GM19438 (cell line): ENCODE measurements around the gene ZFP36L2.
A peak's percentile ranks its signal among the peaks of the same experiment; 100 is the strongest.
"Not testable (repeated sequence)": the region's sequence is repeated elsewhere in the genome, so short reads cannot be mapped to it uniquely, and the experiment has no call there.

Experiments used
- ATAC-seq: cut with Tn5 transposase; IDR thresholded peaks from one replicate; pipeline ENCODE4 v1.9.1; 2021; ENCODE audit warnings: low read depth; ENCODE audit not compliant: unreplicated experiment

Gene ZFP36L2

DNA sequence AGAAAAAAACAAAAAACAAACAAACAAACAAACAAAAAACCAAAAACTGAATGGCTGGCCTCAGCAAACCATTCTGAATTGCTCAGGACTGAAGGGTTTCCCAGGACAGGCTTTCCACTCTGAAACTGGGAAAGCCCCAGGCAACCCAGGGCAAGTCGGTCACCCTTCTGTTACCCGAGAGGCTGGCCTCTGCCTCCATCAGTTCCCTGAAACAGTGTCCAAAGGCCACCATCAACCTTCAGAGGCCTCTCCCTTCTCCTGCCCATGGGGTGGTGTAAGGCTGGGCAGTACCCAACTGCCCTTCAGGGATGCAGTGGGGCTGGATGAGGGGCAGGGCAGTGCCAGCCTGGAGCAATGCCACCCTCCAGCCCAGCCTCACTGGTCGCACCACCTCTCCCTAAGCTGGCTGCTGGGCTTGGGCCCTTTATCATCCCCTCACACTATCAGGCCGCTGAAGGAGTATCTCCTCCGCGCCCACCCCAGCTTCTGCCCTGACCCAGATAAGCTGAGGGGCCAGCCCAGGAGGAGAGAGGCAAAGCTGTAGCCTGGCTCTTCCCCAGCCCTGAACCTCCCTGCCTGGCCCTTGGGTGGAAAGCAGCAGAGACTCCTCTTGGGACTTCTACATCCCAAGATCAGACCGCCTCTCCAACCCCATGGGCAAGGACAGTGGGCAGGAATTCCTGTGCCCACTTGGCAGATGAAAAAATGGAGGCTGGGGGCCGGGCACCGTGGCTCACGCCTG is 35.9 kb downstream of the ZFP36L2 start:
- ATAC-seq = no peak

GRCh38 chr2:43189861-43190260 is 36.5 kb downstream of the ZFP36L2 start:
- not testable (repeated sequence) for ATAC-seq

- ATAC-seq = no peak
Measured at GRCh38 chr2:43188561-43189386, 37.6 kb downstream of the ZFP36L2 start.

- ATAC-seq = no peak
Measured at GRCh38 chr2:43186679-43187374, 39.6 kb downstream of the ZFP36L2 start.

- ATAC-seq = no peak
Measured at GRCh38 chr2:43186321-43186678, 40.1 kb downstream of the ZFP36L2 start.

GRCh38 chr2:43185146-43185545 is 41.3 kb downstream of the ZFP36L2 start:
- ATAC-seq = no peak

DNA sequence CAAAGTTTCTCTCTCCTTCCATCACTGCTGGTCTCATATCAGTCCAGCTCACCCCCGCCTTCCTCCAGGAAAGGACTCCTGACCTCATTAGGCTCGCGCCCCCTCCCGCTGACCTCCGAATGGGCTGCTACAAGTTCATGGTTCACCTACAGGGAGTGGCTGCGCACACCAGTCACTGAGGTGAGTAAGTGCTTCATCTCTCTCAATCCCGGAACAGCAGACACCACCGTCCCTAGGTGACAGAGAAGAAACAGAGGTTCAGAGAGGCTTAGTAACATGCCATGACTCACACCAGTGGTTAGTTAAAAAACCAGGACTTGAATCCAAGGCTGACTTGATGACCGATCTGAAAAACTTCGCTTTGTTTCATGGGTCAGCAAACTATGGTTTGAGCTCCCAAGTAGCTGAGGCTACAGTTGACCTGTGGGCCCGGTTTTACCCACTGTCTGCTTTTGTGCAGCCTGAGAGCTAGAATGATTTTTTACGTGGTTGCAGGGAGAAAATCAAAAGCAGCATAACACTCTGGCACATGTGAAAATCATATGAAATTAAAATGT is 42.0 kb downstream of the ZFP36L2 start:
- no peak for ATAC-seq

DNA sequence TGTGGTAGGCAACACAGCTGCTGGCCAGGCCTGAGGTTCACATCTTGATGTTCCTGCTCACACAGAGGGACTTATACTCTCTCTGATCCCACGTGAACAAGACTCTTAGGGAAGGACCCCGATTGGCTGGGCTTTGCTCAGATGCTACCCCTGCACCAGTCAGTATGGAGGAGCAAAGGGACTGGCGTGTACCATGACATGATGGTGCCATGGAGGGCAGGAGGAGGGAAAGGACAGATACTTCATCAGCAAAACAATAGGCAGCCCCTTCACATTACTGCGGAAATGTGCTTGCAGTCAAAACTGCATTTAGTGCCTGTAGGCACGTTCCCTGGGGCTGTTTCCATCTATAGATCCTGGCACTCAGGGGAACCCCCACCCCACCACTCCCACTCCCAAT is 42.7 kb downstream of the ZFP36L2 start:
- ATAC-seq = no peak

DNA sequence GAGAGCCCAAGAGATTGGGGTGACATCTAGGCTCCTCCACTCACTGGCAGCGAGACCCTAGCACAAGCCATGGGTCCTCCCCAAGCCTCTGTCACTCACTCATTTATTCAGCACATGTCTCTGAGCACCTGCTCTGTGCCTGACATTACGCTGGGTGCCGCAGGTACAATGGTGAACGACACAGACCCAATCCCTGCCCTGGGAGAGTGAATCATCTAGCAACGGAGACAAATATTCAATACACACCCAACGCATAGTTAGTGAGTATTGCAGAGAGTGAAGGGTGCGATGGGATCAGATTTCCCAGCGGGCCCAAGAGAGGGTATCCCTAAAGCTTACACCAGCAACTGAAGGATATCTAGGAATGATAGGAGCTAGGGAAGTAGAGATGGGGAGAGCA is 45.5 kb downstream of the ZFP36L2 start:
- ATAC-seq = no peak

- ATAC-seq = no peak
Measured at GRCh38 chr2:43179942-43180341, 46.5 kb downstream of the ZFP36L2 start.

DNA sequence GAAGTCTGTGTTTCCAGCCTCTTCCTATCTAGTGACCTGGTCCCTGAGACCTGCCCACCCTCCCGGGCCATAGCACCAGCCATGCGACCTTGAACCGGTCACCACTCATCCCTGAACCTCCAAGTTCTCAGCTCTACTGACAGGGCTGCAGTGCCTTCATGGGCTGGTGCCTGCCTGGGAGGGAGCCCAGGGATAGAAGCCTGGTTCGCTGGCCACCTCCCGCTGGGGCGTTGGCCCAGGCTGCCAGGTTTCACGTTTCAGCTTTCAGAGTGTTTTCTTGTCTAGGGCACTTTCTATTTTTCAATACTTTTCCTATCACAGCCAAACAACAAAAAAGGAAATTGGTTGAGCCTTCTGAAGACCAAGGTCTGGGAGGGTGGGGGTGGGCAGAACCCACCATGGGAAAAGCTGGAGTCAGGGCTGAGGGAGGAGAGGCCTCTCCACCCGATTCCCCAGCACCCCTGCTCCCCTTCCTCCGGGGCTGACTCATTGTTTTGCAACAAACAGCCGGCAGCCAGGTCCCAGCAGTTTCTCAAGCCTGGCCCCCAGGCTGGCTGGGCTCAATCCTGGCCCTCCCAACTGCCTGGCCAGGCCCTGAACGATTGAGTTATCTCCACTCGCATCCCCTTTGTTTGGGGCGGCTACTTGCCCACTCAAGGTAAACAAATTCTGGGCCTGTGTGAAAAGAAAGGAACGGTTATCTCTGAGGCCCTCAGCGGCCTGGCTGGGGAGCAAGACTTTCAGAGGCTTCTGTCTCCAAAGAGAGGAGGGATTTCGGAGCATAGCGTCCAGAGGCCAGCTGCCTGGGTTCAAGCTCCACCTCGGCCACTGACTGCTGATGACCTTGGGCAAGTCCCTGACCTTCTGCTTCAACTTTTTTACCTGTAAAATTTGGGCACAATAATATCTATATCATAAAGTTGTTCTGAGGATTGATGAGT is 47.5 kb downstream of the ZFP36L2 start:
- ATAC-seq = no peak

- ATAC-seq = no peak
Measured at GRCh38 chr2:43178055-43178598, 48.3 kb downstream of the ZFP36L2 start.

GRCh38 chr2:43176449-43176848 is 50.0 kb downstream of the ZFP36L2 start:
- no peak for ATAC-seq

DNA sequence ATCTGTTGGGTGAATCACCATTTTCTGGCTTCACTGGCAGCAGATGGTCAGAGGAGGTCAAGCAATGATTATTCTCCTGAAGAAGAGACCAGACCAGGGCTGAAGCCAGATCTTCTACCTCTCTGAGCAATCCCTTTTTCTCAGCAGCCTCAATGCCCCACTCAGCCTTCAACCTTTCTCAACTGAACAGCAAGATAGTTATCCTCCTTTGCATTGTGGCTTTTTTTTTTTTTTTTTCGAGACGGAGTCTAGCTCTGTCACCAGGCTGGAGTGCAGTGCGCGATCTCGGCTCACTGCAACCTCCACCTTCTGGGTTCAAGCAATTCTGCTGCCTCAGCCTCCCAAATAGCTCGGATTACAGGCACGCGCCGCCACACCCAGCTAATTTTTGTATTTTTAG is 50.5 kb downstream of the ZFP36L2 start:
- no peak for ATAC-seq

GRCh38 chr2:43175020-43175441 is 51.4 kb downstream of the ZFP36L2 start:
- ATAC-seq = no peak

DNA sequence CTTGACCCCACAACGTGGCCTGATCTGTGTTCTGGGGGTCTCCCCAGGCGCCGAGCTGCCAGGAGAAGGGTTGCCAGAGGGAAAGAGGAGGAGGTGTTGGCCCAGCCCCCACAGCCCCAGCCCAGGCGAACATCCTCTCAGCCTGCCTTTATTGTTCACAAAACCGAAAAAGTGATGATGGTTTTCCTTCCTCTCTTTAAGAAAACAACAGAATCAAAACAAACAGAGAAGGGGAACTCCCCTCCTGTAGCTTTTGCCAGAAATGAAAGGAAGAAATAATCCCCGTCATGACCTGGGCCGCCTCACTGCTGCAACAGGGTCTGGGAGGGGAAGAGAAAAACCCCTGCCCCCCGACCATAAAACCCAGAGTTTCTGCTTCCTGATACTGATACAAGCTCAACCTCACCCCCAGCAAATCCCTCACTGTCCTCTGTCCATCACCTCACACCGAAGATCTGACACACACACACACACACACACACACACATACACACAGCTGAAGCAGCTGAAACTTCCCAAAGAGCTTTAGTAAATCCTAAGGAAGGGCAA is 52.0 kb downstream of the ZFP36L2 start:
- peak; percentile 65 for ATAC-seq
